GM10266 (cell line): Measurements from ENCODE around the gene DCST1.

Experiments used
- DNase-seq: peaks from one replicate; pipeline ENCODE4 v3.0.0; 2012; ENCODE audit errors: extremely low spot score
- CTCF ChIP-seq: IDR thresholded peaks from 2 replicates; pipeline ENCODE4 v1.5.1; 2012; ENCODE audit warnings: mild to moderate bottlenecking, low read depth; ENCODE audit not compliant: control insufficient read depth, insufficient read depth; ENCODE audit errors: missing control alignments

DCST1 gene

GRCh38 chr1:155051777-155052398, 18.3 kb downstream of the DCST1 start:
- DNase-seq = peak; percentile 56

GRCh38 chr1:155052439-155053395, 19.1 kb downstream of the DCST1 start:
- peak; percentile 57 for DNase-seq
- TF ChIP-seq CTCF = peak; percentile 55

More at GRCh38 chr1:155051777-155052398, 18.3 kb downstream of the DCST1 start:
- no peak for TF ChIP-seq CTCF

GRCh38 chr1:155053531-155054105, 20.0 kb downstream of the DCST1 start:
- no peak for TF ChIP-seq CTCF

GRCh38 chr1:155057104-155057503, 23.5 kb downstream of the DCST1 start:
- TF ChIP-seq CTCF = no peak
- no peak for DNase-seq

More at GRCh38 chr1:155053531-155054105, 20.0 kb downstream of the DCST1 start:
- DNase-seq = no peak

- TF ChIP-seq CTCF = no peak
- no peak for DNase-seq
Measured at GRCh38 chr1:155057788-155058211, 24.2 kb downstream of the DCST1 start.

- no peak for DNase-seq
- TF ChIP-seq CTCF = no peak
Measured at GRCh38 chr1:155060736-155061135, 27.1 kb downstream of the DCST1 start.
